ENCODE data around the gene SPDYE4.

The SPDYE4 gene

GRCh38 chr17:8782176-8782575 lies 23.8 kb upstream of the SPDYE4 start:
- DNase-seq: no peak

GRCh38 chr17:8781776-8782175 lies 23.4 kb upstream of the SPDYE4 start:
- no peak for DNase-seq

GRCh38 chr17:8776881-8777280 lies 18.5 kb upstream of the SPDYE4 start:
- DNase-seq: no peak

- no peak for DNase-seq
Observed at GRCh38 chr17:8776248-8776647, 17.9 kb upstream of the SPDYE4 start.

GRCh38 chr17:8766731-8767130 lies 8.4 kb upstream of the SPDYE4 start:
- no peak for DNase-seq

- no peak for DNase-seq
Observed at GRCh38 chr17:8762012-8762411, 3.7 kb upstream of the SPDYE4 start.

- no peak for DNase-seq
Observed at GRCh38 chr17:8757189-8757588, 1.2 kb downstream of the SPDYE4 start.

GRCh38 chr17:8755590-8756255 lies 2.6 kb downstream of the SPDYE4 start:
- no peak for DNase-seq

- no peak for DNase-seq
Observed at GRCh38 chr17:8754890-8755289, 3.5 kb downstream of the SPDYE4 start.

- DNase-seq: peak in 1 of 2 experiments; percentile 21
Observed at GRCh38 chr17:8753976-8754440, 4.3 kb downstream of the SPDYE4 start.

GRCh38 chr17:8753136-8753975 lies 5.0 kb downstream of the SPDYE4 start:
- DNase-seq: no peak

- no peak for DNase-seq
Observed at GRCh38 chr17:8749616-8750015, 8.7 kb downstream of the SPDYE4 start.

- no peak for DNase-seq
Observed at GRCh38 chr17:8747742-8748141, 10.6 kb downstream of the SPDYE4 start.

GRCh38 chr17:8746501-8747236 lies 11.7 kb downstream of the SPDYE4 start:
- no peak for DNase-seq

- peak in 1 of 2 experiments; percentile 16 for DNase-seq
Observed at GRCh38 chr17:8745586-8746500, 12.5 kb downstream of the SPDYE4 start.

GRCh38 chr17:8744086-8744785 lies 14.1 kb downstream of the SPDYE4 start:
- DNase-seq: no peak

- no peak for DNase-seq
Observed at GRCh38 chr17:8742819-8743218, 15.5 kb downstream of the SPDYE4 start.

GRCh38 chr17:8742274-8742673 lies 16.1 kb downstream of the SPDYE4 start:
- DNase-seq: no peak

- DNase-seq: no peak
Observed at GRCh38 chr17:8741771-8742170, 16.6 kb downstream of the SPDYE4 start.

GRCh38 chr17:8741366-8741765 lies 17.0 kb downstream of the SPDYE4 start:
- no peak for DNase-seq

GRCh38 chr17:8740486-8740885 lies 17.9 kb downstream of the SPDYE4 start:
- DNase-seq: no peak

- no peak for DNase-seq
Observed at GRCh38 chr17:8739097-8739496, 19.2 kb downstream of the SPDYE4 start.

Measured in NCI-H446 (cell line).